Transverse colon (tissue), 4 donors: Measurements from ENCODE around the gene GRIP2. TPM values are rescaled to one million over a fixed set of nuclear protein-coding genes. Genes with fewer than 3 reads are reported as not detected.

Experiments
- DNase-seq: peaks from one replicate; pipeline ENCODE4 v3.0.0-alpha.2; 2019
- H3K27ac ChIP-seq, 4 donors: fragments of 200-600 bp; sonication (generic); 2 replicates each; pipeline ENCODE4 v1.5.1; 2016 to 2018; ENCODE audit warnings: inconsistent platforms in 4 of 4
- H3K27me3 ChIP-seq: fragments of 200-600 bp; sonication (generic); 2 replicates; pipeline ENCODE4 v1.5.1; 2017; ENCODE audit warnings: inconsistent platforms
- H3K36me3 ChIP-seq, 4 donors: fragments of 200-600 bp; sonication (generic); 2 replicates each; pipeline ENCODE4 v1.5.1; 2017 to 2019; ENCODE audit warnings: inconsistent platforms in 4 of 4
- H3K4me1 ChIP-seq, 4 donors: fragments of 200-600 bp; sonication (generic); 2 replicates each; pipeline ENCODE4 v1.5.1; 2017 to 2020; ENCODE audit warnings: inconsistent platforms in 4 of 4
- H3K4me3 ChIP-seq, 4 donors: fragments of 200-600 bp; sonication (generic); 1 replicate in 1 of 4; 2 replicates in 3 of 4; pipeline versions ENCODE4 v1.5.1 to v1.6.1; 2017 to 2019; ENCODE audit warnings: inconsistent platforms in 4 of 4
- H3K9me3 ChIP-seq, 2 donors: fragments of 200-600 bp; sonication (generic); 2 replicates each; pipeline ENCODE4 v1.5.1; 2017 to 2019; ENCODE audit warnings: inconsistent platforms in 2 of 2
- CTCF ChIP-seq, 5 experiments: fragments of 200-600 bp in 3 of 5; fragments of 450-650 bp in 2 of 5; sonication (generic) in 3 of 5; IDR thresholded peaks; 1 replicate in 2 of 5; 2 replicates in 3 of 5; pipeline ENCODE4 v1.5.1; 2016 to 2017; ENCODE audit warnings: antibody characterized with exemption in 5 of 5, inconsistent platforms in 3 of 5, mild to moderate bottlenecking in 2 of 5, moderate library complexity in 1 of 5
- EP300 ChIP-seq: sonication (generic); formaldehyde crosslinking; IDR thresholded peaks from one replicate; pipeline ENCODE4 v1.6.1; 2017; ENCODE audit warnings: antibody characterized with exemption, low read depth
- POLR2A ChIP-seq: fragments of 450-650 bp; IDR thresholded peaks from one replicate; pipeline ENCODE4 v1.6.1; 2016; ENCODE audit warnings: antibody characterized with exemption, mild to moderate bottlenecking, moderate library complexity
- POLR2AphosphoS5 ChIP-seq, 3 donors: sonication (generic); formaldehyde crosslinking; IDR thresholded peaks; one replicate each; pipeline ENCODE4 v1.6.1; 2016; ENCODE audit warnings: antibody characterized with exemption in 3 of 3
- WGBS, 2 donors: methylation state at CpG; one replicate each; pipeline ENCODE4 v1.1.5; 2018; ENCODE audit warnings: low coverage in 1 of 2; 5-methylcytosine and 5-hydroxymethylcytosine counted together
- in situ Hi-C, 4 donors: fragments of 200-750 bp; cut with MboI; loops; one replicate each; pipeline versions ENCODE4 v1.15.0 to v1.15.1; 2017; ENCODE audit warnings: low sequenced_read_pairs in 3 of 4, low pct_ligation_motif_present in 1 of 4, low pct_unique_long_range_greater_than_20kb in 1 of 4
- intact Hi-C: fragments of 100-400 bp; cut with DNase I; formaldehyde crosslinking; loops from one replicate; pipeline ENCODE4 v1.15.1; 2023; ENCODE audit warnings: low total_unique reads
- total RNA-seq, 4 donors: library from RNA; depleted of rRNA; stranded (reverse); fragments of >200 nt; gene quantifications; one replicate each; pipeline ENCODE4 v1.1.0, GENCODE V29; 2016

The GRIP2 gene
- total RNA-seq, 4 donors from 2014 or later, result 0.27 to 0.40 TPM; not detected in 2

- intact Hi-C loops (no loop called here), in situ Hi-C loops (loop anchor here in 1 of 4 donors (25.0 kb wide), 1 partner anchor 585 kb away; the partner anchor contains the start of gene WNT7A)
- Histone ChIP-seq H3K9me3 (no peaks in the 10 kb centered on the region), H3K4me3 (no peak overlapping the region), H3K27ac (peak overlapping the region; percentile 11 to 50 (median 34)), H3K36me3 (peaks cover 0 to 4% (median 0%) of the 10 kb centered on the region in 4 donors), H3K27me3 (no peaks in the 10 kb centered on the region), H3K4me1 (no peaks in the 10 kb centered on the region)
- peak; percentile 23 for DNase-seq
- WGBS, 2 donors, result 82 to 90% methylated on average over 2 to 20 of the region's 22 CpGs
- TF ChIP-seq CTCF (IDR thresholded peaks at IDR 0.05), result no peak
- no peak for TF ChIP-seq EP300
- peak in 1 of 3 donors; percentile 27 for TF ChIP-seq POLR2AphosphoS5 (IDR thresholded peaks at IDR 0.05)
- no peak for TF ChIP-seq POLR2A
Observed at GRCh38 chr3:14472471-14473351, 67.4 kb downstream of the GRIP2 start.

GRCh38 chr3:14471690-14472089 lies 68.5 kb downstream of the GRIP2 start:
- Histone ChIP-seq H3K4me1 (no peaks in the 10 kb centered on the region), H3K9me3 (no peaks in the 10 kb centered on the region), H3K36me3 (peaks cover 0 to 4% (median 0%) of the 10 kb centered on the region in 4 donors), H3K4me3 (no peak overlapping the region), H3K27ac (no peak overlapping the region), H3K27me3 (no peaks in the 10 kb centered on the region)
- TF ChIP-seq POLR2AphosphoS5 (IDR thresholded peaks at IDR 0.05) (no peak), POLR2A (no peak), EP300 (no peak)
- DNase-seq, result no peak
- intact Hi-C loops (no loop called here), in situ Hi-C loops (loop anchor here in 1 of 4 donors (25.0 kb wide), 1 partner anchor 584 kb away; the partner anchor contains the start of gene WNT7A)
- 73 to 95% methylated on average over 3 to 10 of the region's 10 CpGs for WGBS, 2 donors

- in situ Hi-C loops, result loop anchor here in 1 of 4 donors (25.0 kb wide), 1 partner anchor 584 kb away; the partner anchor contains the start of gene WNT7A
- peaks cover 0 to 4% (median 0%) of the 10 kb centered on the region in 4 donors for H3K36me3 ChIP-seq
Observed at GRCh38 chr3:14471016-14471415, 69.1 kb downstream of the GRIP2 start.

GRCh38 chr3:14470461-14470860 lies 69.7 kb downstream of the GRIP2 start:
- H3K4me1 ChIP-seq, result no peaks in the 10 kb centered on the region

More at GRCh38 chr3:14471016-14471415, 69.1 kb downstream of the GRIP2 start:
- H3K4me3 ChIP-seq, result no peak overlapping the region
- TF ChIP-seq EP300 (no peak), POLR2AphosphoS5 (IDR thresholded peaks at IDR 0.05) (no peak), POLR2A (no peak), CTCF (IDR thresholded peaks at IDR 0.05) (no peak)
- no peak for DNase-seq
- no peak overlapping the region for H3K27ac ChIP-seq
- intact Hi-C loops, result no loop called here
- H3K27me3 ChIP-seq, result no peaks in the 10 kb centered on the region
- H3K9me3 ChIP-seq, result no peaks in the 10 kb centered on the region
- no peaks in the 10 kb centered on the region for H3K4me1 ChIP-seq
- 44 to 89% methylated on average over 1 to 5 of the region's 5 CpGs for WGBS, 2 donors

More at GRCh38 chr3:14470461-14470860, 69.7 kb downstream of the GRIP2 start:
- intact Hi-C loops, result no loop called here
- WGBS, 2 donors, result 94 to 98% methylated on average over 9 to 12 of the region's 12 CpGs
- no peaks in the 10 kb centered on the region for H3K27me3 ChIP-seq
- H3K4me3 ChIP-seq, result no peak overlapping the region
- in situ Hi-C loops, result loop anchor here in 1 of 4 donors (25.0 kb wide), 1 partner anchor 583 kb away; the partner anchor contains the start of gene WNT7A
- no peaks in the 10 kb centered on the region for H3K9me3 ChIP-seq
- H3K36me3 ChIP-seq, result peaks cover 0 to 4% (median 0%) of the 10 kb centered on the region in 4 donors
- no peak overlapping the region for H3K27ac ChIP-seq
- TF ChIP-seq CTCF (IDR thresholded peaks at IDR 0.05), result no peak
- no peak for TF ChIP-seq POLR2A
- no peak for TF ChIP-seq POLR2AphosphoS5 (IDR thresholded peaks at IDR 0.05)
- TF ChIP-seq EP300, result no peak
- no peak for DNase-seq
